NT2/D1 (cell line): Measurements from ENCODE around the gene NLRC5.

ENCODE experiments used
- YY1 ChIP-seq: IDR thresholded peaks from 2 replicates; pipeline ENCODE4 v1.6.1; 2011; ENCODE audit not compliant: insufficient read length, insufficient read depth
- ZNF274 ChIP-seq: IDR thresholded peaks from 2 replicates; pipeline ENCODE4 v1.6.1; 2011; ENCODE audit warnings: mild to moderate bottlenecking, low read depth, low read length

- TF ChIP-seq ZNF274: no peak
- no peak for TF ChIP-seq YY1
Observed at GRCh38 chr16:57009643-57010170, 20.4 kb downstream of the NLRC5 start.
